ENCODE results near the gene HOXC6.
A peak's percentile ranks its signal among the peaks of the same experiment; 100 is the strongest.

Gene HOXC6

GRCh38 chr12:54001283-54002187 is 26.7 kb upstream of the HOXC6 start:
- H3K9me3 ChIP-seq (ENCODE audit: control insufficient read depth, low read length) = no peaks in the 10 kb centered on the region
- peak overlapping the region; percentile 87 for H3K4me2 ChIP-seq (ENCODE audit: low read length, poor library complexity, severe bottlenecking)
- no peak overlapping the region for H4K91ac ChIP-seq (ENCODE audit: low read length)
- no peak overlapping the region for H2BK120ac ChIP-seq (ENCODE audit: low read depth, low read length)
- H2AFZ ChIP-seq (ENCODE audit: low read depth, low read length) = no peak overlapping the region
- no peak overlapping the region for H2BK12ac ChIP-seq (ENCODE audit: low read length in 2 of 2)
- H3K27me3 ChIP-seq (ENCODE audit: control insufficient read depth in 1 of 2, insufficient read depth in 1 of 2, low read length in 2 of 2) = no peaks in the 10 kb centered on the region
- 41% methylated on average over 8 of the region's 8 CpGs for WGBS
- peaks cover 0 to 3% of the 10 kb centered on the region in 2 experiments for H3K36me3 ChIP-seq (ENCODE audit: control insufficient read depth in 1 of 2, insufficient read depth in 2 of 2, low read depth in 1 of 2, low read length in 2 of 2)
- no peak overlapping the region for H3K23ac ChIP-seq (ENCODE audit: low read length in 2 of 2)
- DNase-seq = no peak
- peak overlapping the region; percentile 71 to 87 for H3K4me3 ChIP-seq (ENCODE audit: insufficient read depth in 1 of 2, low read depth in 1 of 2, low read length in 2 of 2)
- H3K18ac ChIP-seq (ENCODE audit: low read depth in 1 of 2, low read length in 2 of 2) = no peak overlapping the region
- peak overlapping the region in 1 of 2 experiments; percentile 36 for H3K14ac ChIP-seq (ENCODE audit: low read length in 2 of 2)
- H3K4ac ChIP-seq (ENCODE audit: low read depth in 1 of 2, low read length in 2 of 2) = peak overlapping the region in 1 of 2 experiments; percentile 49
- H3K9ac ChIP-seq (ENCODE audit: low read length) = peak overlapping the region; percentile 98
- peak overlapping the region; percentile 46 for H2AK5ac ChIP-seq (ENCODE audit: low read length, severe bottlenecking)
- H3K79me1 ChIP-seq (replicated peaks; ENCODE audit: low read length, poor library complexity, severe bottlenecking) = no peaks in the 10 kb centered on the region
- H3K4me1 ChIP-seq (ENCODE audit: control insufficient read depth, insufficient read depth, low read depth, low read length) = peaks cover 29% of the 10 kb centered on the region
- no peak overlapping the region for H4K8ac ChIP-seq (ENCODE audit: low read length)
- peak overlapping the region; percentile 70 for H3K27ac ChIP-seq (ENCODE audit: low read length, poor library complexity, severe bottlenecking)
- H2BK15ac ChIP-seq (ENCODE audit: low read depth, poor library complexity, severe bottlenecking) = no peak overlapping the region
- H2BK5ac ChIP-seq (ENCODE audit: low read depth, low read length, poor library complexity, severe bottlenecking) = no peak overlapping the region

- H4K91ac ChIP-seq (ENCODE audit: low read length) = no peak overlapping the region
- peak overlapping the region; percentile 54 for H2BK120ac ChIP-seq (ENCODE audit: low read depth, low read length)
- peak overlapping the region; percentile 87 for H3K4me2 ChIP-seq (ENCODE audit: low read length, poor library complexity, severe bottlenecking)
- WGBS = 67% methylated on average over 12 of the region's 19 CpGs
- no peaks in the 10 kb centered on the region for H3K27me3 ChIP-seq (ENCODE audit: control insufficient read depth in 1 of 2, insufficient read depth in 1 of 2, low read length in 2 of 2)
- no peak overlapping the region for H2AFZ ChIP-seq (ENCODE audit: low read depth, low read length)
- DNase-seq = no peak
- no peaks in the 10 kb centered on the region for H3K79me1 ChIP-seq (replicated peaks; ENCODE audit: low read length, poor library complexity, severe bottlenecking)
- H3K9me3 ChIP-seq (ENCODE audit: control insufficient read depth, low read length) = no peaks in the 10 kb centered on the region
- no peak overlapping the region for H2BK12ac ChIP-seq (ENCODE audit: low read length in 2 of 2)
- H2BK5ac ChIP-seq (ENCODE audit: low read depth, low read length, poor library complexity, severe bottlenecking) = peak overlapping the region; percentile 80
- H3K18ac ChIP-seq (ENCODE audit: low read depth in 1 of 2, low read length in 2 of 2) = no peak overlapping the region
- H4K8ac ChIP-seq (ENCODE audit: low read length) = no peak overlapping the region
- H3K23ac ChIP-seq (ENCODE audit: low read length in 2 of 2) = peak overlapping the region in 1 of 2 experiments; percentile 98
- no peak overlapping the region for H2BK15ac ChIP-seq (ENCODE audit: low read depth, poor library complexity, severe bottlenecking)
- H3K4ac ChIP-seq (ENCODE audit: low read depth in 1 of 2, low read length in 2 of 2) = no peak overlapping the region
- H3K36me3 ChIP-seq (ENCODE audit: control insufficient read depth in 1 of 2, insufficient read depth in 2 of 2, low read depth in 1 of 2, low read length in 2 of 2) = peaks cover 0 to 3% of the 10 kb centered on the region in 2 experiments
- peaks cover 36% of the 10 kb centered on the region for H3K4me1 ChIP-seq (ENCODE audit: control insufficient read depth, insufficient read depth, low read depth, low read length)
- H2AK5ac ChIP-seq (ENCODE audit: low read length, severe bottlenecking) = no peak overlapping the region
- peak overlapping the region; percentile 98 for H3K9ac ChIP-seq (ENCODE audit: low read length)
- peak overlapping the region in 1 of 2 experiments; percentile 87 for H3K4me3 ChIP-seq (ENCODE audit: insufficient read depth in 1 of 2, low read depth in 1 of 2, low read length in 2 of 2)
- peak overlapping the region; percentile 70 for H3K27ac ChIP-seq (ENCODE audit: low read length, poor library complexity, severe bottlenecking)
- H3K14ac ChIP-seq (ENCODE audit: low read length in 2 of 2) = no peak overlapping the region
These were observed 25.8 kb upstream of the HOXC6 start for GRCh38 chr12:54002278-54002914.

DNA sequence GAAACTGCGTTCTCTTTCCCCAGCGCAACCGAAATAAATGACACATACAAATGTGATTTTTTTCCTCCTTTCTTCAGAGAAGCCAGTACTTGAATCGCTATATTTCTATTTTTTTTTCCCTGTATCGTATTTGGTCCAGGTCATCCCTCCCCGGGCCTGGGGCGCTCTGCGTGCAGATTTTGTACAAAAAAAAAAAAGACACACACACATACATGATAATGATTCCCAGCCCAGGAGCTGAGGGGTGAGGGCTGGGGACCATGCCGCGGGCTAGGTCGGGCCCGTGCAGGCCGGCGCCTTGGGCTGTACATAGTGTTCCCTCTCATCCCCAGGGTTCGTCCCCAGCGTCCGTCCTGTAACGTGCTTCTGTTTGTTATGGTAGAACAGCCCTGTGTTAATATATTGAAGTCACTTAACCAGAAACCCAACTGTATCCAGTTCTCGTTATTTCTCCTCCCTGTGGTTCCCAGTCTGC is 25.3 kb upstream of the HOXC6 start:
- Histone ChIP-seq H3K4me1 (ENCODE audit: control insufficient read depth, insufficient read depth, low read depth, low read length) (peaks cover 39% of the 10 kb centered on the region), H3K4me2 (ENCODE audit: low read length, poor library complexity, severe bottlenecking) (peak overlapping the region; percentile 87), H2BK12ac (ENCODE audit: low read length in 2 of 2) (no peak overlapping the region), H2BK120ac (ENCODE audit: low read depth, low read length) (no peak overlapping the region), H2AFZ (ENCODE audit: low read depth, low read length) (no peak overlapping the region), H3K36me3 (ENCODE audit: control insufficient read depth in 1 of 2, insufficient read depth in 2 of 2, low read depth in 1 of 2, low read length in 2 of 2) (peaks cover 0 to 3% of the 10 kb centered on the region in 2 experiments), H3K23ac (ENCODE audit: low read length in 2 of 2) (no peak overlapping the region), H3K27ac (ENCODE audit: low read length, poor library complexity, severe bottlenecking) (peak overlapping the region; percentile 70), H4K8ac (ENCODE audit: low read length) (peak overlapping the region; percentile 9), H2AK5ac (ENCODE audit: low read length, severe bottlenecking) (peak overlapping the region; percentile 9), H3K79me1 (replicated peaks; ENCODE audit: low read length, poor library complexity, severe bottlenecking) (no peaks in the 10 kb centered on the region), H3K4ac (ENCODE audit: low read depth in 1 of 2, low read length in 2 of 2) (no peak overlapping the region), H3K4me3 (ENCODE audit: insufficient read depth in 1 of 2, low read depth in 1 of 2, low read length in 2 of 2) (peak overlapping the region in 1 of 2 experiments; percentile 87), H2BK5ac (ENCODE audit: low read depth, low read length, poor library complexity, severe bottlenecking) (peak overlapping the region; percentile 46), H3K27me3 (ENCODE audit: control insufficient read depth in 1 of 2, insufficient read depth in 1 of 2, low read length in 2 of 2) (no peaks in the 10 kb centered on the region), H3K18ac (ENCODE audit: low read depth in 1 of 2, low read length in 2 of 2) (no peak overlapping the region), H3K14ac (ENCODE audit: low read length in 2 of 2) (no peak overlapping the region), H3K9ac (ENCODE audit: low read length) (peak overlapping the region; percentile 98), H2BK15ac (ENCODE audit: low read depth, poor library complexity, severe bottlenecking) (no peak overlapping the region), H4K91ac (ENCODE audit: low read length) (no peak overlapping the region), H3K9me3 (ENCODE audit: control insufficient read depth, low read length) (no peaks in the 10 kb centered on the region)
- 64% methylated on average over 15 of the region's 19 CpGs for WGBS
- no peak for DNase-seq

- peaks cover 38% of the 10 kb centered on the region for H3K4me1 ChIP-seq (ENCODE audit: control insufficient read depth, insufficient read depth, low read depth, low read length)
- no peak overlapping the region for H3K18ac ChIP-seq (ENCODE audit: low read depth in 1 of 2, low read length in 2 of 2)
These were observed 24.6 kb upstream of the HOXC6 start for GRCh38 chr12:54003625-54004024.

More at GRCh38 chr12:54003625-54004024, 24.6 kb upstream of the HOXC6 start:
- Histone ChIP-seq H4K8ac (ENCODE audit: low read length) (no peak overlapping the region), H3K79me1 (replicated peaks; ENCODE audit: low read length, poor library complexity, severe bottlenecking) (no peaks in the 10 kb centered on the region), H2AK5ac (ENCODE audit: low read length, severe bottlenecking) (no peak overlapping the region), H2BK12ac (ENCODE audit: low read length in 2 of 2) (no peak overlapping the region), H2BK5ac (ENCODE audit: low read depth, low read length, poor library complexity, severe bottlenecking) (no peak overlapping the region), H3K4ac (ENCODE audit: low read depth in 1 of 2, low read length in 2 of 2) (no peak overlapping the region), H3K9me3 (ENCODE audit: control insufficient read depth, low read length) (no peaks in the 10 kb centered on the region), H3K4me3 (ENCODE audit: insufficient read depth in 1 of 2, low read depth in 1 of 2, low read length in 2 of 2) (peak overlapping the region in 1 of 2 experiments; percentile 86), H3K23ac (ENCODE audit: low read length in 2 of 2) (no peak overlapping the region), H2BK120ac (ENCODE audit: low read depth, low read length) (no peak overlapping the region), H3K9ac (ENCODE audit: low read length) (peak overlapping the region; percentile 98), H2AFZ (ENCODE audit: low read depth, low read length) (no peak overlapping the region), H3K36me3 (ENCODE audit: control insufficient read depth in 1 of 2, insufficient read depth in 2 of 2, low read depth in 1 of 2, low read length in 2 of 2) (peaks cover 0 to 3% of the 10 kb centered on the region in 2 experiments), H3K14ac (ENCODE audit: low read length in 2 of 2) (no peak overlapping the region), H2BK15ac (ENCODE audit: low read depth, poor library complexity, severe bottlenecking) (no peak overlapping the region), H3K27ac (ENCODE audit: low read length, poor library complexity, severe bottlenecking) (peak overlapping the region; percentile 73), H3K27me3 (ENCODE audit: control insufficient read depth in 1 of 2, insufficient read depth in 1 of 2, low read length in 2 of 2) (no peaks in the 10 kb centered on the region), H4K91ac (ENCODE audit: low read length) (no peak overlapping the region), H3K4me2 (ENCODE audit: low read length, poor library complexity, severe bottlenecking) (peak overlapping the region; percentile 26)
- no peak for DNase-seq
- WGBS = 83% methylated on average over 3 of the region's 3 CpGs

Data from mesenchymal stem cell (in vitro differentiated cells and primary cell).